A549 (cell line): Measurements from ENCODE around the gene BEST2.

Experiments used
- CEBPB ChIP-seq, 2 experiments: fragments of >200 bp in 1 of 2; sonication (Bioruptor Twin) in 1 of 2; formaldehyde crosslinking in 1 of 2; IDR thresholded peaks; 2 replicates each; pipeline ENCODE4 v1.6.1; 2012 to 2016
- CTCF ChIP-seq: fragments of >200 bp; sonication (Bioruptor Twin); formaldehyde crosslinking; IDR thresholded peaks from 3 replicates; pipeline ENCODE4 v1.5.1; 2016
- EP300 ChIP-seq, 2 experiments: fragments of >200 bp; sonication (Bioruptor Twin); formaldehyde crosslinking; IDR thresholded peaks; 2 replicates in 1 of 2; 3 replicates in 1 of 2; pipeline ENCODE4 v1.6.1; 2016 to 2017
- PHF8 ChIP-seq: fragments of 200-600 bp; sonication (generic); IDR thresholded peaks from 2 replicates; pipeline ENCODE4 v1.6.1; 2016; ENCODE audit warnings: low read depth, mild to moderate bottlenecking, antibody characterized with exemption, moderate library complexity, borderline replicate concordance
- POLR2A ChIP-seq: IDR thresholded peaks from 2 replicates; pipeline ENCODE4 v1.6.1; 2012; ENCODE audit warnings: mild to moderate bottlenecking, low read length
- RFX5 ChIP-seq: fragments of 450-650 bp; IDR thresholded peaks from 2 replicates; pipeline ENCODE4 v1.7.1; 2014; ENCODE audit warnings: antibody characterized with exemption, mild to moderate bottlenecking, moderate library complexity

DNA sequence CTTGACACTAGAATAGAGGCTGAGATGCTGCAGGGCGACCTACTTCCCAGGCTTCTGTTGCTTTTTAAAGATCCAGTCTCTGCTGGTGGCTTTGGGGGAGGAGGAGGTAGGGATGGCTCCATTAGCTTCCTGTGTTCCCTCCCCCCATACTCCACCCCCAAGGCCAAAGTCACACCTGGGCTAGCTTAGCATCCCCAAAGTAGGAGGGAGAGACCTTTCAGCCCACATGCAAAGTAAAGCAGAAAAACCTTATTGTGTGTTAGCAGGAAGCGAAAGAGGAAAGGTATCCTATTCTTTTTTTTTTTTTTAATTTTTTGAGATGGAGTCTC is 24.6 kb upstream of the BEST2 start:
- no peak for TF ChIP-seq CTCF
- TF ChIP-seq EP300 (IDR thresholded peaks at IDR 0.05): no peak
- TF ChIP-seq PHF8: no peak
- TF ChIP-seq POLR2A: no peak
- TF ChIP-seq RFX5: no peak
- no peak for TF ChIP-seq CEBPB (IDR thresholded peaks at IDR 0.05)
